ENCODE results near the gene RNASE9.

DNA sequence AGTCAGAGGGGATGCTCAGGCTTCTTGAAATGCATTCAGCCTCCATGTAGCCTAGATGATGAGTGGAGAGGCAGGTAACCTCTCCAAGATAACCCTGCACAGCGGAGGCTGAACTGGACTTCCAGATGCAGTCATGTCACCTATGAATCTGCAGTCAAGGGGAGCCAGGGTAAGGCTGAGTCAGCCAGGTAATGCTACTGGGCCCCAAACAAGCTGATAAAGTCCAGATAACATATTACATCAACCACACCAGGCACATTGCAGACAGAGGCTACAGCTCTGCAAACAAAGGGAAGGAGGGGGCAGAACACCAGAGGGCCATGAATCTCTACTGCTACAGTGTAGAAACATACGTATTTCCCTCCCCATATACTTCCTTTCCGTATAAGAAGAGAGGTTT is 14.0 kb downstream of the RNASE9 start:
- TF ChIP-seq EZH2 (IDR thresholded peaks at IDR 0.05; ENCODE audit: borderline replicate concordance) = no peak
- TF ChIP-seq, protein P1, sequence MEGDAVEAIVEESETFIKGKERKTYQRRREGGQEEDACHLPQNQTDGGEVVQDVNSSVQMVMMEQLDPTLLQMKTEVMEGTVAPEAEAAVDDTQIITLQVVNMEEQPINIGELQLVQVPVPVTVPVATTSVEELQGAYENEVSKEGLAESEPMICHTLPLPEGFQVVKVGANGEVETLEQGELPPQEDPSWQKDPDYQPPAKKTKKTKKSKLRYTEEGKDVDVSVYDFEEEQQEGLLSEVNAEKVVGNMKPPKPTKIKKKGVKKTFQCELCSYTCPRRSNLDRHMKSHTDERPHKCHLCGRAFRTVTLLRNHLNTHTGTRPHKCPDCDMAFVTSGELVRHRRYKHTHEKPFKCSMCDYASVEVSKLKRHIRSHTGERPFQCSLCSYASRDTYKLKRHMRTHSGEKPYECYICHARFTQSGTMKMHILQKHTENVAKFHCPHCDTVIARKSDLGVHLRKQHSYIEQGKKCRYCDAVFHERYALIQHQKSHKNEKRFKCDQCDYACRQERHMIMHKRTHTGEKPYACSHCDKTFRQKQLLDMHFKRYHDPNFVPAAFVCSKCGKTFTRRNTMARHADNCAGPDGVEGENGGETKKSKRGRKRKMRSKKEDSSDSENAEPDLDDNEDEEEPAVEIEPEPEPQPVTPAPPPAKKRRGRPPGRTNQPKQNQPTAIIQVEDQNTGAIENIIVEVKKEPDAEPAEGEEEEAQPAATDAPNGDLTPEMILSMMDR (IDR thresholded peaks at IDR 0.05; ENCODE audit: poor library complexity) = no peak
